Transverse colon (tissue), 4 donors: ENCODE measurements around the gene EPHB4.

Experiments used
- EP300 ChIP-seq: sonication (generic); formaldehyde crosslinking; IDR thresholded peaks from one replicate; pipeline ENCODE4 v1.6.1; 2017; ENCODE audit warnings: antibody characterized with exemption, low read depth
- POLR2A ChIP-seq: fragments of 450-650 bp; IDR thresholded peaks from one replicate; pipeline ENCODE4 v1.6.1; 2016; ENCODE audit warnings: antibody characterized with exemption, mild to moderate bottlenecking, moderate library complexity
- POLR2AphosphoS5 ChIP-seq, 3 donors: sonication (generic); formaldehyde crosslinking; IDR thresholded peaks; one replicate each; pipeline ENCODE4 v1.6.1; 2016; ENCODE audit warnings: antibody characterized with exemption in 3 of 3
- TF ChIP-seq, protein P1 (sequence below), 5 experiments: fragments of 200-600 bp in 3 of 5; fragments of 450-650 bp in 2 of 5; sonication (generic) in 3 of 5; IDR thresholded peaks; 1 replicate in 2 of 5; 2 replicates in 3 of 5; pipeline ENCODE4 v1.5.1; 2016 to 2017; ENCODE audit warnings: antibody characterized with exemption in 5 of 5, inconsistent platforms in 3 of 5, mild to moderate bottlenecking in 2 of 5, moderate library complexity in 1 of 5

DNA sequence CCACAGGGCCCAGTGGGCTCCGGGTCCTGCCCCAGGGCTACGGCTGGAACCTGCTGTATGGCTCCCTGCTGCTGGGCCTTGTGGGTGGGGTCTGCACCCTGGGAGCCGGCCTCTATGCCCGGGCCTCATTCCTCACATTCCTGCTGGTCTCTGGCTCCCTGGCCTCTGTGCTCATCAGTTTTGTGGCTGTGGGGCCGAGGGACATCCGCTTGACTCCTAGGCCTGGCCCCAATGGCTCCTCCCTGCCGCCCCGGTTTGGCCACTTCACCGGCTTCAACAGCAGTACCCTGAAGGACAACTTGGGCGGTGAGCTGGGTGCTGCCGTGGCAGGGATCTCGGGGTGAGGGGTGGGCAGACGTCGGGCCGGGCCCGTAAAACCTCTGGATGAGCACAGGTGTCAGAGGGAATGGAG is 29.6 kb upstream of the EPHB4 start:
- no peak for TF ChIP-seq POLR2A
- TF ChIP-seq, protein P1, sequence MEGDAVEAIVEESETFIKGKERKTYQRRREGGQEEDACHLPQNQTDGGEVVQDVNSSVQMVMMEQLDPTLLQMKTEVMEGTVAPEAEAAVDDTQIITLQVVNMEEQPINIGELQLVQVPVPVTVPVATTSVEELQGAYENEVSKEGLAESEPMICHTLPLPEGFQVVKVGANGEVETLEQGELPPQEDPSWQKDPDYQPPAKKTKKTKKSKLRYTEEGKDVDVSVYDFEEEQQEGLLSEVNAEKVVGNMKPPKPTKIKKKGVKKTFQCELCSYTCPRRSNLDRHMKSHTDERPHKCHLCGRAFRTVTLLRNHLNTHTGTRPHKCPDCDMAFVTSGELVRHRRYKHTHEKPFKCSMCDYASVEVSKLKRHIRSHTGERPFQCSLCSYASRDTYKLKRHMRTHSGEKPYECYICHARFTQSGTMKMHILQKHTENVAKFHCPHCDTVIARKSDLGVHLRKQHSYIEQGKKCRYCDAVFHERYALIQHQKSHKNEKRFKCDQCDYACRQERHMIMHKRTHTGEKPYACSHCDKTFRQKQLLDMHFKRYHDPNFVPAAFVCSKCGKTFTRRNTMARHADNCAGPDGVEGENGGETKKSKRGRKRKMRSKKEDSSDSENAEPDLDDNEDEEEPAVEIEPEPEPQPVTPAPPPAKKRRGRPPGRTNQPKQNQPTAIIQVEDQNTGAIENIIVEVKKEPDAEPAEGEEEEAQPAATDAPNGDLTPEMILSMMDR (IDR thresholded peaks at IDR 0.05), result no peak
- no peak for TF ChIP-seq EP300
- no peak for TF ChIP-seq POLR2AphosphoS5 (IDR thresholded peaks at IDR 0.05)
